ENCODE measurements around the gene COL28A1.

DNA sequence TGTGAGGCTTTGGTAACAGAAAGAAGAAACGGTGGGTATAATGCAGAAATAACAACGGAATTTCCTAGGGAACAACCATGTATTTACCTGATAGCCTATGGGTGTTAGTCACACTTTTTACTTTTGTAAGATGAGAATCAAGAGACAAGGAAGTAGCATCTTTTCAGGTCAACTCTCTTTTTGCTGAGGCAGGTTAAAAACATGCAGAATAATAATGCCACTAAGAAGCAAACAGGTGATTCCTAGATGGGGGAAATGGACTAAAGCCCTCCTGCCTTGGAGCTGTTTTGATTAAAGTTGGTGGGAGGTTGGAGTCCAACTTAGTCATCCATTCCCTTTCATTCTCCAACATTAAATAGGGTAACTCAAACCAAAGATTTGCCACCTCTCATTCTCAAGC, 2.0 kb upstream of the COL28A1 start:
- TF ChIP-seq ZNF174 (tag by site-specific recombination; IDR thresholded peaks at IDR 0.05) (no peak), ATF2 (tag by site-specific recombination; IDR thresholded peaks at IDR 0.05; ENCODE audit: low read depth) (no peak), ZNF449 (tag by site-specific recombination; IDR thresholded peaks at IDR 0.05) (no peak), ZNF175 (tag by site-specific recombination; IDR thresholded peaks at IDR 0.05) (no peak), ZNF169 (tag by site-specific recombination; IDR thresholded peaks at IDR 0.05) (no peak)
- TF ChIP-seq, protein P1, sequence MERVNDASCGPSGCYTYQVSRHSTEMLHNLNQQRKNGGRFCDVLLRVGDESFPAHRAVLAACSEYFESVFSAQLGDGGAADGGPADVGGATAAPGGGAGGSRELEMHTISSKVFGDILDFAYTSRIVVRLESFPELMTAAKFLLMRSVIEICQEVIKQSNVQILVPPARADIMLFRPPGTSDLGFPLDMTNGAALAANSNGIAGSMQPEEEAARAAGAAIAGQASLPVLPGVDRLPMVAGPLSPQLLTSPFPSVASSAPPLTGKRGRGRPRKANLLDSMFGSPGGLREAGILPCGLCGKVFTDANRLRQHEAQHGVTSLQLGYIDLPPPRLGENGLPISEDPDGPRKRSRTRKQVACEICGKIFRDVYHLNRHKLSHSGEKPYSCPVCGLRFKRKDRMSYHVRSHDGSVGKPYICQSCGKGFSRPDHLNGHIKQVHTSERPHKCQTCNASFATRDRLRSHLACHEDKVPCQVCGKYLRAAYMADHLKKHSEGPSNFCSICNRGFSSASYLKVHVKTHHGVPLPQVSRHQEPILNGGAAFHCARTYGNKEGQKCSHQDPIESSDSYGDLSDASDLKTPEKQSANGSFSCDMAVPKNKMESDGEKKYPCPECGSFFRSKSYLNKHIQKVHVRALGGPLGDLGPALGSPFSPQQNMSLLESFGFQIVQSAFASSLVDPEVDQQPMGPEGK (tag by site-specific recombination; IDR thresholded peaks at IDR 0.05): no peak
- TF ChIP-seq, protein P2, sequence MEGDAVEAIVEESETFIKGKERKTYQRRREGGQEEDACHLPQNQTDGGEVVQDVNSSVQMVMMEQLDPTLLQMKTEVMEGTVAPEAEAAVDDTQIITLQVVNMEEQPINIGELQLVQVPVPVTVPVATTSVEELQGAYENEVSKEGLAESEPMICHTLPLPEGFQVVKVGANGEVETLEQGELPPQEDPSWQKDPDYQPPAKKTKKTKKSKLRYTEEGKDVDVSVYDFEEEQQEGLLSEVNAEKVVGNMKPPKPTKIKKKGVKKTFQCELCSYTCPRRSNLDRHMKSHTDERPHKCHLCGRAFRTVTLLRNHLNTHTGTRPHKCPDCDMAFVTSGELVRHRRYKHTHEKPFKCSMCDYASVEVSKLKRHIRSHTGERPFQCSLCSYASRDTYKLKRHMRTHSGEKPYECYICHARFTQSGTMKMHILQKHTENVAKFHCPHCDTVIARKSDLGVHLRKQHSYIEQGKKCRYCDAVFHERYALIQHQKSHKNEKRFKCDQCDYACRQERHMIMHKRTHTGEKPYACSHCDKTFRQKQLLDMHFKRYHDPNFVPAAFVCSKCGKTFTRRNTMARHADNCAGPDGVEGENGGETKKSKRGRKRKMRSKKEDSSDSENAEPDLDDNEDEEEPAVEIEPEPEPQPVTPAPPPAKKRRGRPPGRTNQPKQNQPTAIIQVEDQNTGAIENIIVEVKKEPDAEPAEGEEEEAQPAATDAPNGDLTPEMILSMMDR (tag by site-specific recombination; IDR thresholded peaks at IDR 0.05): no peak
